GM12873 (cell line): ENCODE results near the gene P2RX6.

Source experiments
- TF ChIP-seq, protein P1 (sequence below): IDR thresholded peaks from 2 replicates; pipeline ENCODE4 v1.5.1; 2012; ENCODE audit warnings: low read depth, mild to moderate bottlenecking, moderate library complexity, low read length, control low read depth; ENCODE audit not compliant: insufficient read depth; ENCODE audit errors: missing control alignments

The P2RX6 gene

GRCh38 chr22:20977516-20978170 is 37.3 kb upstream of the P2RX6 start:
- TF ChIP-seq, protein P1, sequence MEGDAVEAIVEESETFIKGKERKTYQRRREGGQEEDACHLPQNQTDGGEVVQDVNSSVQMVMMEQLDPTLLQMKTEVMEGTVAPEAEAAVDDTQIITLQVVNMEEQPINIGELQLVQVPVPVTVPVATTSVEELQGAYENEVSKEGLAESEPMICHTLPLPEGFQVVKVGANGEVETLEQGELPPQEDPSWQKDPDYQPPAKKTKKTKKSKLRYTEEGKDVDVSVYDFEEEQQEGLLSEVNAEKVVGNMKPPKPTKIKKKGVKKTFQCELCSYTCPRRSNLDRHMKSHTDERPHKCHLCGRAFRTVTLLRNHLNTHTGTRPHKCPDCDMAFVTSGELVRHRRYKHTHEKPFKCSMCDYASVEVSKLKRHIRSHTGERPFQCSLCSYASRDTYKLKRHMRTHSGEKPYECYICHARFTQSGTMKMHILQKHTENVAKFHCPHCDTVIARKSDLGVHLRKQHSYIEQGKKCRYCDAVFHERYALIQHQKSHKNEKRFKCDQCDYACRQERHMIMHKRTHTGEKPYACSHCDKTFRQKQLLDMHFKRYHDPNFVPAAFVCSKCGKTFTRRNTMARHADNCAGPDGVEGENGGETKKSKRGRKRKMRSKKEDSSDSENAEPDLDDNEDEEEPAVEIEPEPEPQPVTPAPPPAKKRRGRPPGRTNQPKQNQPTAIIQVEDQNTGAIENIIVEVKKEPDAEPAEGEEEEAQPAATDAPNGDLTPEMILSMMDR = no peak

GRCh38 chr22:20978419-20978818 is 36.5 kb upstream of the P2RX6 start:
- TF ChIP-seq, protein P1 = no peak

- TF ChIP-seq, protein P1 = no peak
Observed at GRCh38 chr22:20979243-20979809, 35.6 kb upstream of the P2RX6 start.

DNA sequence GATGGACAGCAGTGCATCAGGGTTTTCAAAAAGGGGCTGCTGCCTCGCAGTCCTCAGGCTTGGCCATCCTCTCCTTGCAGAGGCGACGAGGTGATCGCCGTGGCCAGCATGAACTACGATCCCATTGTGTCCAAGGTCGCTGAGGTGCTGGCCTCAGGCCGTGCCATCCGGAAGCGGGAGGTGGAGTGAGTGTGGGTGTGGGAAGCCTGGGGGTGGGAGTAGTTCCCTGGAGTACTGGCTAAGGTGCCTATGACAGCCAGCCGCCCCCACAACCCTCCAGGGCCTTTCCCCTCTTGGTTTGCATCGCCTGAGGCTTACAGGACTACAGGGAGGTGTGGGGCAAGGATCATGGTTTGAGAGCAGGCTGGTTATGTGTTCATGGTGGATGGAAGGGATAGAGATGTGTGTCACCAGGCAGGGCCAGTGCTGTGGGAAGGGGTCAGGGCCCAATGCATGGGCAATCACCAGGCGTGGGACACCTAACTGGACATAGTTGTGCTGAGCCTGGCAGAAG is 35.0 kb upstream of the P2RX6 start:
- TF ChIP-seq, protein P1 = no peak

GRCh38 chr22:20980523-20980922 is 34.4 kb upstream of the P2RX6 start:
- TF ChIP-seq, protein P1 = no peak

- TF ChIP-seq, protein P1 = no peak
Observed at GRCh38 chr22:20980938-20981722, 33.8 kb upstream of the P2RX6 start.
